Panc1 (cell line): ENCODE results near the gene ROMO1. TPM values are rescaled to one million over a fixed set of nuclear protein-coding genes. Genes with fewer than 3 reads are reported as not detected.

Source experiments
- ATAC-seq: fragments of 200-7000 bp; cut with Tn5 transposase; 2 replicates; pipeline ENCODE4 v1.9.1; 2020; ENCODE audit warnings: mild to moderate bottlenecking, moderate library complexity
- BruUV-seq: library from RNA; stranded (reverse); fragments of 400-500 nt; replicated peaks from 2 replicates; lab custom pipeline; 2021; lab: Mats Ljungman, UMichigan
- CTCF ChIA-PET: fragments of 300-600 bp; sonication (Branson Sonifier 250); formaldehyde crosslinking; loops from one replicate; lab custom pipeline; 2022; ENCODE audit warnings: antibody characterized with exemption; lab: Charles Lee
- POLR2A ChIA-PET: fragments of 300-600 bp; sonication (Branson Sonifier 250); formaldehyde crosslinking; loops from one replicate; lab custom pipeline; 2022; ENCODE audit warnings: antibody characterized with exemption; lab: Charles Lee
- DNase-seq: peaks from one replicate; pipeline ENCODE4 v3.0.0-alpha.2; 2010; ENCODE audit warnings: low read depth, low spot score
- H3K27ac ChIP-seq: 2 replicates; pipeline ENCODE4 v1.5.1; 2011; ENCODE audit warnings: mild to moderate bottlenecking, low read length, inconsistent platforms
- H3K27me3 ChIP-seq: fragments of 200-500 bp; sonication (Bioruptor generic); 2 replicates; pipeline ENCODE4 v1.6.0; 2014; ENCODE audit warnings: low read length, inconsistent platforms; ENCODE audit not compliant: control insufficient read depth, insufficient read depth
- H3K36me3 ChIP-seq: fragments of 200-500 bp; sonication (Bioruptor generic); 2 replicates; pipeline ENCODE4 v1.5.1; 2014; ENCODE audit warnings: inconsistent platforms, mild to moderate bottlenecking, low read length, moderate library complexity; ENCODE audit not compliant: control insufficient read depth, insufficient read depth
- H3K4me1 ChIP-seq: 2 replicates; pipeline ENCODE4 v1.5.1; 2011; ENCODE audit warnings: inconsistent platforms, mild to moderate bottlenecking, low read length, moderate library complexity; ENCODE audit not compliant: control insufficient read depth, insufficient read depth
- H3K4me3 ChIP-seq, 2 experiments: 2 replicates each; pipeline ENCODE4 v1.5.1; 2011 to 2012; ENCODE audit warnings: low read depth in 2 of 2, low read length in 2 of 2, mild to moderate bottlenecking in 2 of 2, inconsistent platforms in 1 of 2, moderate library complexity in 1 of 2
- H3K9me3 ChIP-seq: fragments of 200-500 bp; sonication (Bioruptor generic); 2 replicates; pipeline ENCODE4 v1.5.1; 2014; ENCODE audit warnings: low read depth, mild to moderate bottlenecking, inconsistent platforms, low read length, moderate library complexity; ENCODE audit not compliant: control insufficient read depth, insufficient read depth
- POLR2AphosphoS5 ChIP-seq: IDR thresholded peaks from 2 replicates; pipeline ENCODE4 v1.6.1; 2012; ENCODE audit warnings: mild to moderate bottlenecking, low read depth, low read length, moderate library complexity
- SIN3A ChIP-seq: IDR thresholded peaks from 2 replicates; pipeline ENCODE4 v1.6.1; 2012; ENCODE audit warnings: low read depth, mild to moderate bottlenecking, low read length, moderate library complexity, borderline replicate concordance; ENCODE audit not compliant: insufficient read depth
- TCF7L2 ChIP-seq: IDR thresholded peaks from 2 replicates; pipeline ENCODE4 v1.6.1; 2011; ENCODE audit warnings: mild to moderate bottlenecking, low read depth, low read length, inconsistent platforms
- in situ Hi-C: cut with HindIII; loops from 2 replicates; pipeline ENCODE4 v1.10.0; 2016; ENCODE audit warnings: low sequenced_read_pairs, low pct_unique_long_range_greater_than_20kb
- intact Hi-C: fragments of 100-400 bp; cut with micrococcal nuclease; formaldehyde crosslinking; loops from one replicate; pipeline ENCODE4 v1.10.0; 2022; ENCODE audit not compliant: unreplicated experiment
- total RNA-seq: library from RNA; stranded (reverse); gene quantifications from one replicate; pipeline ENCODE4 v1.2.1, GENCODE V29; 2021; ENCODE audit not compliant: unreplicated experiment
- TF ChIP-seq, protein P1 (sequence below), 2 experiments: IDR thresholded peaks; 2 replicates each; pipeline ENCODE4 v1.6.1; 2011 to 2012; ENCODE audit warnings: low read depth in 2 of 2, control low read depth in 1 of 2, low read length in 1 of 2, mild to moderate bottlenecking in 1 of 2, moderate library complexity in 1 of 2; ENCODE audit not compliant: insufficient read depth in 1 of 2
- TF ChIP-seq, protein P2 (sequence below): fragments of 450-650 bp; IDR thresholded peaks from 2 replicates; pipeline ENCODE4 v1.5.1; 2017; ENCODE audit warnings: mild to moderate bottlenecking

ROMO1 gene
- total RNA-seq, 1 experiment from 2014 or later = 319 TPM

DNA sequence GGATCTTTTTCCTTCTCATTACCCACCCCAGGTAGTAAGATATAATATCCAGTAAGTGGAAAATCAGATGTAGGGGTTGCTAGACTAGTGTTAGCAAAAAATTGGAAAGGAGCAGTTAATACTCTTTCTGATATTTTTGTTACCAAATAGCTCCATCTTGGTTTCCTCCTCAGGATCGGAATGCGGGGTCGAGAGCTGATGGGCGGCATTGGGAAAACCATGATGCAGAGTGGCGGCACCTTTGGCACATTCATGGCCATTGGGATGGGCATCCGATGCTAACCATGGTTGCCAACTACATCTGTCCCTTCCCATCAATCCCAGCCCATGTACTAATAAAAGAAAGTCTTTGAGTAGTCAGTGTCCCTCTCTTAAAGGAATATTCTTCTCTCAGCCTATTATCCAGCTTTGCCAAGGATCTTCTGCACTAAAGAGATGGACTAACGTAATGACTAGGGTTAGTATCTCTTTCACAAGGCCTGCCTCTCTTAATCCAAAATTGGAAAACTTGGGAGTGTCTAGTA lies 1.5 kb downstream of the ROMO1 start:
- peak overlapping the region; percentile 80 to 86 for H3K4me3 ChIP-seq
- no peak for TF ChIP-seq SIN3A
- no peak for TF ChIP-seq TCF7L2
- TF ChIP-seq, protein P1, sequence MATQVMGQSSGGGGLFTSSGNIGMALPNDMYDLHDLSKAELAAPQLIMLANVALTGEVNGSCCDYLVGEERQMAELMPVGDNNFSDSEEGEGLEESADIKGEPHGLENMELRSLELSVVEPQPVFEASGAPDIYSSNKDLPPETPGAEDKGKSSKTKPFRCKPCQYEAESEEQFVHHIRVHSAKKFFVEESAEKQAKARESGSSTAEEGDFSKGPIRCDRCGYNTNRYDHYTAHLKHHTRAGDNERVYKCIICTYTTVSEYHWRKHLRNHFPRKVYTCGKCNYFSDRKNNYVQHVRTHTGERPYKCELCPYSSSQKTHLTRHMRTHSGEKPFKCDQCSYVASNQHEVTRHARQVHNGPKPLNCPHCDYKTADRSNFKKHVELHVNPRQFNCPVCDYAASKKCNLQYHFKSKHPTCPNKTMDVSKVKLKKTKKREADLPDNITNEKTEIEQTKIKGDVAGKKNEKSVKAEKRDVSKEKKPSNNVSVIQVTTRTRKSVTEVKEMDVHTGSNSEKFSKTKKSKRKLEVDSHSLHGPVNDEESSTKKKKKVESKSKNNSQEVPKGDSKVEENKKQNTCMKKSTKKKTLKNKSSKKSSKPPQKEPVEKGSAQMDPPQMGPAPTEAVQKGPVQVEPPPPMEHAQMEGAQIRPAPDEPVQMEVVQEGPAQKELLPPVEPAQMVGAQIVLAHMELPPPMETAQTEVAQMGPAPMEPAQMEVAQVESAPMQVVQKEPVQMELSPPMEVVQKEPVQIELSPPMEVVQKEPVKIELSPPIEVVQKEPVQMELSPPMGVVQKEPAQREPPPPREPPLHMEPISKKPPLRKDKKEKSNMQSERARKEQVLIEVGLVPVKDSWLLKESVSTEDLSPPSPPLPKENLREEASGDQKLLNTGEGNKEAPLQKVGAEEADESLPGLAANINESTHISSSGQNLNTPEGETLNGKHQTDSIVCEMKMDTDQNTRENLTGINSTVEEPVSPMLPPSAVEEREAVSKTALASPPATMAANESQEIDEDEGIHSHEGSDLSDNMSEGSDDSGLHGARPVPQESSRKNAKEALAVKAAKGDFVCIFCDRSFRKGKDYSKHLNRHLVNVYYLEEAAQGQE (IDR thresholded peaks at IDR 0.05; ENCODE audit: insufficient read depth in 1 of 2, low read depth in 2 of 2, low read length in 1 of 2) = no peak
- peak; percentile 45 for TF ChIP-seq POLR2AphosphoS5
- TF ChIP-seq, protein P2, sequence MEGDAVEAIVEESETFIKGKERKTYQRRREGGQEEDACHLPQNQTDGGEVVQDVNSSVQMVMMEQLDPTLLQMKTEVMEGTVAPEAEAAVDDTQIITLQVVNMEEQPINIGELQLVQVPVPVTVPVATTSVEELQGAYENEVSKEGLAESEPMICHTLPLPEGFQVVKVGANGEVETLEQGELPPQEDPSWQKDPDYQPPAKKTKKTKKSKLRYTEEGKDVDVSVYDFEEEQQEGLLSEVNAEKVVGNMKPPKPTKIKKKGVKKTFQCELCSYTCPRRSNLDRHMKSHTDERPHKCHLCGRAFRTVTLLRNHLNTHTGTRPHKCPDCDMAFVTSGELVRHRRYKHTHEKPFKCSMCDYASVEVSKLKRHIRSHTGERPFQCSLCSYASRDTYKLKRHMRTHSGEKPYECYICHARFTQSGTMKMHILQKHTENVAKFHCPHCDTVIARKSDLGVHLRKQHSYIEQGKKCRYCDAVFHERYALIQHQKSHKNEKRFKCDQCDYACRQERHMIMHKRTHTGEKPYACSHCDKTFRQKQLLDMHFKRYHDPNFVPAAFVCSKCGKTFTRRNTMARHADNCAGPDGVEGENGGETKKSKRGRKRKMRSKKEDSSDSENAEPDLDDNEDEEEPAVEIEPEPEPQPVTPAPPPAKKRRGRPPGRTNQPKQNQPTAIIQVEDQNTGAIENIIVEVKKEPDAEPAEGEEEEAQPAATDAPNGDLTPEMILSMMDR = no peak
- POLR2A ChIA-PET = no interaction called here
- ATAC-seq (no peak), DNase-seq (no peak)
- peaks cover 23% of the 10 kb centered on the region for H3K4me1 ChIP-seq
- peaks cover 32% of the 10 kb centered on the region for H3K36me3 ChIP-seq
- CTCF ChIA-PET = interaction anchor here (0.6 kb wide), 1 partner anchor 174 kb away, joined by 3 read pairs; no protein-coding TSS in a partner anchor
- in situ Hi-C loops = no loop called here
- H3K27ac ChIP-seq = peak overlapping the region; percentile 93
- no TSS peak for BruUV-seq
- intact Hi-C loops = no loop called here
- no peaks in the 10 kb centered on the region for H3K9me3 ChIP-seq
- H3K27me3 ChIP-seq = no peaks in the 10 kb centered on the region

DNA sequence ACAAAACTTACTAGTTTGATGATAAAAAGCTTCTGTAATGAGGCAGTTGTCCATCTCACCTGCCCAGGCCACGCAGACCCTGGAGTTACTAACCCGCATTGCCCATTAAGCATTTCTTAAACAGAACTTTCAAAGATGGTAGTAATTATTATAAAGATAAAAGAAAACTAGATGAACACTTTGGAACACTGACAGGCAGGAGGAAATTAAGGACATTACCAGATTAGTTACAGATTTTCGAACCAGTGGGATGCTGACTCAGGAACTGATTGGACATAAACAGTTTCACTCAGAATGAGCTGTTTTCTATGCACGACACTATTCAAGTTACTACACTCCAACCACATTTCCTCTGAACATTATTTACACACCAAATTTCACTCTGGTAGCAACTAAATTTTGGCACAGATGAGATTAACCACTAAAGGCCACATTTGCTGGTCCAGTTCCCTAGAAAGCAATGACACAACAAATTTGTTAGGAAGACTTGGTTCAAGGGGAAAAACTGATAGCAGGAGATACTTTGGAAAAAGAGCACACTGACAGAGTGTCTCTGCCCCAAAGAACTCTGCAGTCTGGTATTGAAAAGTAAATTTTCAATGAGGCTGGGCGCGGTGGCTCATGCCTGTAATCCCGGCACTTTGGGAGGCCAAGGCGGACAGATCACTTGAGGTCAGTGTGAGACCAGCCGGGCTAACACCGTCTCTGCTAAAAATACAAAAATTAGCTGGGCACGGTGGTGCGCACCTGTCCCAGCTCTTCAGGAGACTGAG lies 3.0 kb downstream of the ROMO1 start:
- H3K36me3 ChIP-seq = peaks cover 42% of the 10 kb centered on the region
- ChIA-PET POLR2A (interaction anchor here (0.6 kb wide), 2 partner anchors 17 to 785 kb away, joined by 4 to 7 read pairs; no protein-coding TSS in a partner anchor), CTCF (no interaction called here)
- peak overlapping the region; percentile 40; the same call in 1 of the 2 replicates for H3K27ac ChIP-seq
- ATAC-seq = no peak
- H3K4me1 ChIP-seq = peaks cover 23% of the 10 kb centered on the region
- no peak overlapping the region for H3K4me3 ChIP-seq
- DNase-seq = no peak
- H3K27me3 ChIP-seq = no peaks in the 10 kb centered on the region
- BruUV-seq = no TSS peak
- intact Hi-C loops (no loop called here), in situ Hi-C loops (no loop called here)
- TF ChIP-seq SIN3A (no peak), POLR2AphosphoS5 (no peak; the same call in 1 of the 2 replicates), TCF7L2 (no peak)
- TF ChIP-seq, protein P2 = no peak
- TF ChIP-seq, protein P1 (IDR thresholded peaks at IDR 0.05; ENCODE audit: insufficient read depth in 1 of 2, low read depth in 2 of 2, low read length in 1 of 2) = no peak
- H3K9me3 ChIP-seq = no peaks in the 10 kb centered on the region
